AG09319 (cell line): ENCODE data around the gene CDK18.

ENCODE experiments used
- DNase-seq: peaks from one replicate; pipeline ENCODE4 v3.0.0-alpha.2; 2010; ENCODE audit warnings: low read depth; ENCODE audit errors: extremely low read depth
- TF ChIP-seq, protein P1 (sequence below): IDR thresholded peaks from 2 replicates; pipeline ENCODE4 v1.5.1; 2011; ENCODE audit warnings: low read depth, mild to moderate bottlenecking, inconsistent platforms, low read length, moderate library complexity

The CDK18 gene

DNA sequence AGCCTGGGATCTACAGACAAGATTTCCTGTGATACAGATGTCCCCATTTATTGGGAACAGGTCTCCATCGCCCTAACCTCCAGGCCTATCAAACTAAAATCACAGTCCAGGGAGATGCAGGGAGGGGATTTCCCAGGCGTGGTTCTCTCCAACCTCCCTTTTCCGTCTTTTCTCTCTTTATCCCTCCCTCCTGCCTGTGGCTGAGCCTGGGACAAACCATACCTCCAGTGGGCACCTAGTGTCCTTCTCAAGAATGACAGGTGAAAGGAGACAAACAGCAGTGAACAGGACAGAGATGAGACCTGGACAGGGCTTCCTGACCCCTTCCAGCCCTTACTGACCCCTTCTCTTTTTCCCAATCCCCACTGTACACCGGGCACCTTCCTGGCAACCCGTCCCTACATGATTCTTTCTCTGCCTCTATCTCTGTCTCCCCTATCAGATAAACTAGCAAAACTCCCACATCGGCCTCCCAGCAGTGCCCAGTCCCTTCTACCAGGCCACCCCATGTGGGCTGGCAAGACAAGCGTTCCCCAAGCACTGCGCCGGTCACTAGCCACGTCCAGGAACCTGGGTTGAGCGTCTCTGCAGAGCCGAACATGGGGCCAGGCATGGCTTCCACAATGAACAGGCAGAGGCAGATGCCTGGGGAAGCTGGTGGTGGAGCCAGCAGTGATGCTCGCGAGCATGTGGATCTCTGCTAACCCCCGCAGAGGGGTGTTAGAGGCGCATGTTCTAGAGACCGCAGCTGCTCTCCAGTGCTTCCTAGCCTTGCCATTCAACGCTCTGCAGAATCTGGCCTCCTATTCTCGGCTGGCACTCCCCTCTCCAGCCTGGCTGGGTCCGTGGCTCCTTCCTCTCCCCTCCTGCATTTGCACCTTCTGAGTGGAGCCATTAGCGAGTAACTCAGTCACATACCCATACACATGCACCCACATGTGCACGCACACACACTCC lies 72.6 kb downstream of the CDK18 start:
- no peak for DNase-seq
- TF ChIP-seq, protein P1, sequence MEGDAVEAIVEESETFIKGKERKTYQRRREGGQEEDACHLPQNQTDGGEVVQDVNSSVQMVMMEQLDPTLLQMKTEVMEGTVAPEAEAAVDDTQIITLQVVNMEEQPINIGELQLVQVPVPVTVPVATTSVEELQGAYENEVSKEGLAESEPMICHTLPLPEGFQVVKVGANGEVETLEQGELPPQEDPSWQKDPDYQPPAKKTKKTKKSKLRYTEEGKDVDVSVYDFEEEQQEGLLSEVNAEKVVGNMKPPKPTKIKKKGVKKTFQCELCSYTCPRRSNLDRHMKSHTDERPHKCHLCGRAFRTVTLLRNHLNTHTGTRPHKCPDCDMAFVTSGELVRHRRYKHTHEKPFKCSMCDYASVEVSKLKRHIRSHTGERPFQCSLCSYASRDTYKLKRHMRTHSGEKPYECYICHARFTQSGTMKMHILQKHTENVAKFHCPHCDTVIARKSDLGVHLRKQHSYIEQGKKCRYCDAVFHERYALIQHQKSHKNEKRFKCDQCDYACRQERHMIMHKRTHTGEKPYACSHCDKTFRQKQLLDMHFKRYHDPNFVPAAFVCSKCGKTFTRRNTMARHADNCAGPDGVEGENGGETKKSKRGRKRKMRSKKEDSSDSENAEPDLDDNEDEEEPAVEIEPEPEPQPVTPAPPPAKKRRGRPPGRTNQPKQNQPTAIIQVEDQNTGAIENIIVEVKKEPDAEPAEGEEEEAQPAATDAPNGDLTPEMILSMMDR: no peak

DNA sequence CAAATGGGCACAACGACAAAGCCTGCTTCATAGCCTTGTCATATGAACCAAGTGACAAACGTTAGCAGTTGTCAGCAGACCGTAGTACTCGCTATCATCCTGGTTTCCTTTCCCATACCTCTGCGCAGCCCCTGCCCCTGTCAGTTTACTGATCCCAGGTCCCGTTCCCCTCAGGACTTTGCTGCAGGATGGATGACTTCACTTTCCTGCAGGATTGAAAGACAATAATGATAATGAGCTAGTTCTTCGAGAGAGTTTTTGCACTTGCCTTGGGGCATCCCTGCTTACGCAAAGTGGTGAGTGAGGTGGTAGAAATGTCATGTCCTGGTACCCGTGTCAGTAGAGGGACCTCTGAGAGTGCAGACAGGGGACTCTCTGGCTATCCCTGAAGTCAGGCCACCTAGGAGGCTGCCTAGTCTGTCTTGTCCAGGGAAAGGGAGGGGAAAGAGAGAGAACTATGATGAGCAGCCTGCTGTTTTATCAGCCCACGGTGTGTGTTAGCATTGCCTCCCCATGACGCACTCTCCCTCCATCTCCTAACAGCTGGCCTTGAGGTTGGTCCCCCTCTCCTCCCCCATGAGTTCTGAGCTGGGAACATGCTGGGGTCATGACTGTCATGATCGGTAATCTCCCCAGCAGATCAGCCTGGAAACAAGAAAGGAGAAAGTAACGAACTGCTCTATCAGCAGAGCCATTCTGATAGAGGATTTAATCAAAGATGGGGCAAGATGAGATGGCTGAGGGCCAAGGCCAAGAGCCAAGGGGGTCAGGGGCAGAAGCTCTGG lies 73.6 kb downstream of the CDK18 start:
- DNase-seq: no peak

DNA sequence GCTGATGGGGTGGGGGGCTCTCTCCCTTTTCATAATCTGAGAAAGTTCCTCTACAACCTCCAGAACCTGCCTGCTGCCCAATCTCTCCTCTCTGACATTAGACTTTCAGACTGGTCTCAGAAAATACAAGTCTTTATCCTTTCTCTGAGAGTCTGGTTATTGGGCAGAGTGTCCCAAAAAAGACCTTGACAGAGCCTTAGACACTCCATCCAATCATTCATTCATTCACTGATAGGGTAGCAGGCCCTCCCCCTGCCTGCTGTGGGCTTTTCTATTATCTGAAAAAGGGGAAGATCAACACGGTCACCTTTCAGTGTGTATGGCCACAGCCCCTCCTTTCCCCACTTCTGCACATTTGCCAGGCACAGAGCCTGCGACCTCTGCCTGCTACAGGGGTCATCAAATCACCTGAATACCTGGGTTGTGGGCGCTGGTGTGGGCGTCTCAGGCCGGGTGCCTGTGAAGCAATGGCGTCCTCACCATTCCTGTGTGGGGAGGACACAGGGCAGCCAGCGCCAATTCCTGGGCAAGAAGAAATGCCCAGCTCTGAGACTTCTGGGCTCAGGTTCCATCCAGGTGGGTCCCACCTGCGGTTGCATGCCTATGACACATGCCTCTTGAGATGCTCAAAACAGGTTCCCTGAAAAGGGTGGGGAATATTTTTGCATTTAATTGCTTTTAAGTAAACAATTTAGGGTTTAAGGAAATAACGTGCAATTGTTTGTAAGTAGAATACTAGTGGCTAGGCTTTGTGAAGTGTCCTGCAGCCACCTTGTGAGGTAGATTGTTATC lies 74.5 kb downstream of the CDK18 start:
- DNase-seq: no peak
- TF ChIP-seq, protein P1: no peak

More for the DNA sequence above, 73.6 kb downstream of the CDK18 start:
- TF ChIP-seq, protein P1: no peak

DNA sequence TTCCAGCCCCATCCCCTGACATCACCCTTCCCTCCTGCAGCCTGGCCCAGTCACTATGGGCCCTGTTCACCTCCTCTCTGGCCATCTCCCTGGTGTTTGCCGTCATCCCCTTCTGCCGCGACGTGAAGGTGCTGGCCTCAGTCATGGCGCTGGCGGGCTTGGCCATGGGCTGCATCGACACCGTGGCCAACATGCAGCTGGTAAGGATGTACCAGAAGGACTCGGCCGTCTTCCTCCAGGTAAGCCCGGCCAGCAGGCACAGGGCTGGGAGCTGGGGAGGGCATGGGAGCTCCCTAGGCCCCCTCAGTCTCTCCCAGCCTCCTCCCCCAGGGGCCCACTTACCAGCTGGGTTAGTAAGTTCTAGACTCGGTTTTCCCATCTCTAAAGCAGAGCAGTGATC lies 75.2 kb downstream of the CDK18 start:
- TF ChIP-seq, protein P1: no peak
- DNase-seq: no peak

DNA sequence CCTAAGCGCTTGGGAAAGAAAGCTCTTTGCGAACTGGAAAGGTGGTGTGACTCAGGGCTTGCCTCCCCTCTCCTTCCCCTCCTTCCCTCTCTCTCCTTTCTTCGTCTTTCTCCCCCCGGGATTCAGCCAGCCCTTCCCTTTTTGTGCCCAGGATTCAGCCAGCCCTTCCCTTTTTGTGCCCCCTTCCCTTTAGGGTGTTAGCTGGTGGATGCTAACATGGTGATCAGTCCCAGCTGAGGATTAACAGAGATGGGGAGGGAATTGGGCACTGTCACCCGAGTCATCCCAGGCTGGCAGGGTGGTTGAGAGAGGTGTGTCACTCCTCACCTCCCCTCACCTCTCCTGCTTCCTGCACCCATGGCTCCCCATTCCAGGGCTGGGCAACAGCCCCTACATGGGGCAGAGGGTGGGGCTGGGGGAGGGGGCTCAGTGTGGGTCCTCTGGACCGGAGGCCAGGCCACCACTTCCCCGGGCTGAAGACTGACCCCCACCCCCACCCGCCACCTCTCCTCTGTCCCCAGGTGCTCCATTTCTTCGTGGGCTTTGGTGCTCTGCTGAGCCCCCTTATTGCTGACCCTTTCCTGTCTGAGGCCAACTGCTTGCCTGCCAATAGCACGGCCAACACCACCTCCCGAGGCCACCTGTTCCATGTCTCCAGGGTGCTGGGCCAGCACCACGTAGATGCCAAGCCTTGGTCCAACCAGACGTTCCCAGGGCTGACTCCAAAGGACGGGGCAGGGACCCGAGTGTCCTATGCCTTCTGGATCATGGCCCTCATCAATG lies 75.9 kb downstream of the CDK18 start:
- TF ChIP-seq, protein P1: no peak
- DNase-seq: no peak

DNA sequence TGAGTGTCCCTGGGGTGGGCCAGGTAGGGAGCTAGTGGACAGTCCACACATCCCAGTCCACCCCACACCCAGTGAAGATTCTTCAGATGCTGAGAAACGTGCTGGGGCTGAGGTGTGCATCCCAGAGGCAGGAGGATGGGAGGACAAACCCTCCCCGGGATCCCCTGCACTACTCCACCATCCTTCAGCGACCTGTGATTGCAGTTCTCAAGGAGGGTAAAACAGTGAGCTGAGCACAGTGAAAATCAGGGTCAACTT lies 76.4 kb downstream of the CDK18 start:
- TF ChIP-seq, protein P1: no peak
- no peak for DNase-seq
